Omental fat pad (tissue), 4 donors: ENCODE results near the gene JMJD7. TPM values are rescaled to one million over a fixed set of nuclear protein-coding genes. Genes with fewer than 3 reads are reported as not detected.

Source experiments
- ATAC-seq: fragments of 150-250 bp; one replicate; pipeline ENCODE4 v1.9.1; 2016; ENCODE audit warnings: mild to moderate bottlenecking, moderate library complexity; ENCODE audit not compliant: low FRiP score
- DNase-seq: peaks from one replicate; pipeline ENCODE4 v3.0.0-alpha.2; 2019; ENCODE audit warnings: low spot score
- CTCF ChIP-seq, 3 donors: fragments of 450-650 bp; IDR thresholded peaks; one replicate each; pipeline ENCODE4 v1.5.1; 2016 to 2017; ENCODE audit warnings: antibody characterized with exemption in 3 of 3, mild to moderate bottlenecking in 3 of 3, moderate library complexity in 2 of 3
- total RNA-seq, 4 donors: library from RNA; depleted of rRNA; stranded (reverse); fragments of >200 nt; gene quantifications; one replicate each; pipeline ENCODE4 v1.1.0, GENCODE V29; 2016

Gene JMJD7
- total RNA-seq, 4 donors from 2014 or later: 3.8 to 11.5 (median 8.5) TPM

GRCh38 chr15:41842229-41842628 lies 14.3 kb downstream of the JMJD7 start:
- DNase-seq (no peak), ATAC-seq (no peak)
- no peak for TF ChIP-seq CTCF (IDR thresholded peaks at IDR 0.05)

- DNase-seq: no peak
- TF ChIP-seq CTCF (IDR thresholded peaks at IDR 0.05): no peak
These were observed 15.7 kb downstream of the JMJD7 start for GRCh38 chr15:41843571-41843970.

GRCh38 chr15:41844814-41845213 lies 16.9 kb downstream of the JMJD7 start:
- TF ChIP-seq CTCF (IDR thresholded peaks at IDR 0.05): no peak
- DNase-seq (no peak), ATAC-seq (no peak)

More at GRCh38 chr15:41843571-41843970, 15.7 kb downstream of the JMJD7 start:
- no peak for ATAC-seq

- no peak for DNase-seq
- no peak for ATAC-seq
- no peak for TF ChIP-seq CTCF (IDR thresholded peaks at IDR 0.05)
These were observed 19.3 kb downstream of the JMJD7 start for GRCh38 chr15:41847206-41847605.

- no peak for TF ChIP-seq CTCF (IDR thresholded peaks at IDR 0.05)
- no peak for ATAC-seq
- DNase-seq: no peak
These were observed 20.1 kb downstream of the JMJD7 start for GRCh38 chr15:41847981-41848380.

GRCh38 chr15:41848631-41849030 lies 20.7 kb downstream of the JMJD7 start:
- no peak for ATAC-seq
- DNase-seq: no peak
- TF ChIP-seq CTCF (IDR thresholded peaks at IDR 0.05): no peak

GRCh38 chr15:41849204-41849603 lies 21.3 kb downstream of the JMJD7 start:
- DNase-seq: no peak
- no peak for ATAC-seq
- no peak for TF ChIP-seq CTCF (IDR thresholded peaks at IDR 0.05)
